ENCODE results near the gene KIF6.

GRCh38 chr6:39451831-39452230 lies 273.4 kb downstream of the KIF6 start:
- no peak for TF ChIP-seq POLR2A (IDR thresholded peaks at IDR 0.05)
- no peak for TF ChIP-seq CTCF (IDR thresholded peaks at IDR 0.05)
- TF ChIP-seq POLR2AphosphoS5 (IDR thresholded peaks at IDR 0.05) = no peak
- no peak for TF ChIP-seq EP300 (IDR thresholded peaks at IDR 0.05)

Measured in gastroesophageal sphincter (tissue), 3 donors.